Posterior vena cava (tissue), 2 donors: ENCODE data around the gene KCNJ9. TPM values are rescaled to one million over a fixed set of nuclear protein-coding genes. Genes with fewer than 3 reads are reported as not detected.

ENCODE experiments used
- DNase-seq: peaks from one replicate; pipeline ENCODE4 v3.0.0-alpha.2; 2020; ENCODE audit warnings: low spot score
- intact Hi-C, 2 donors: fragments of 100-400 bp; cut with DNase I; formaldehyde crosslinking; loops; one replicate each; pipeline versions ENCODE4 v1.14.1 to v1.14.2; 2022 to 2023
- total RNA-seq, 2 donors: library from RNA; stranded (reverse); fragmentation: NEBNext Ultra II Directional; extraction: Animal tissue kit (Norgen Biotek cat#: 25700); gene quantifications; one replicate each; pipeline ENCODE4 v1.2.1, GENCODE V29; 2021
- donor health status: DM: yes; HTN: yes; CAD: no.
- donor health status: DM: yes; HTN: yes; CAD: no.

KCNJ9 gene
- total RNA-seq, 2 donors from 2014 or later, result not detected

DNA sequence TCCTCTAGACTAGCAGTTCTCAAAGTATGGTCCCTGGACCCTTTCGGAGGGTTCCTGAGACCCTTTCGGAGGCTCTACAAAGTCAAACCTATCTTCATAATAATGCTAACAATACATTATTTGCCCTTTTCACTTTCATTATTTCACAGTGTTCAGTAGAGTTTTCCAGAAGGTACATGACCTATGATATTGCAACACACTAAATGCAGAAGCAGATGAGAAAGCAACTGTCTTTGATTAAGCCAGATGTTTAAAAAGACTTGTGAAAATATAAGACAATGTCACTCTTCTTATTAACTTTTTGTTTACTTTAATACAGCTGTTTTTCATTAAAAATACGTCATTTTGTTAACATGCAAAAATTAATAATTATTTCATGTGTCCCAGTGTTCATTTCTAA, 17.2 kb upstream of the KCNJ9 start:
- intact Hi-C loops, result no loop called here
- DNase-seq, result no peak

- no peak for DNase-seq
- intact Hi-C loops, result loop anchor here in 1 of 2 donors (5.0 kb wide), 1 partner anchor 1567 kb away; no protein-coding TSS in a partner anchor
Measured at GRCh38 chr1:160064746-160065145, 16.6 kb upstream of the KCNJ9 start.

DNA sequence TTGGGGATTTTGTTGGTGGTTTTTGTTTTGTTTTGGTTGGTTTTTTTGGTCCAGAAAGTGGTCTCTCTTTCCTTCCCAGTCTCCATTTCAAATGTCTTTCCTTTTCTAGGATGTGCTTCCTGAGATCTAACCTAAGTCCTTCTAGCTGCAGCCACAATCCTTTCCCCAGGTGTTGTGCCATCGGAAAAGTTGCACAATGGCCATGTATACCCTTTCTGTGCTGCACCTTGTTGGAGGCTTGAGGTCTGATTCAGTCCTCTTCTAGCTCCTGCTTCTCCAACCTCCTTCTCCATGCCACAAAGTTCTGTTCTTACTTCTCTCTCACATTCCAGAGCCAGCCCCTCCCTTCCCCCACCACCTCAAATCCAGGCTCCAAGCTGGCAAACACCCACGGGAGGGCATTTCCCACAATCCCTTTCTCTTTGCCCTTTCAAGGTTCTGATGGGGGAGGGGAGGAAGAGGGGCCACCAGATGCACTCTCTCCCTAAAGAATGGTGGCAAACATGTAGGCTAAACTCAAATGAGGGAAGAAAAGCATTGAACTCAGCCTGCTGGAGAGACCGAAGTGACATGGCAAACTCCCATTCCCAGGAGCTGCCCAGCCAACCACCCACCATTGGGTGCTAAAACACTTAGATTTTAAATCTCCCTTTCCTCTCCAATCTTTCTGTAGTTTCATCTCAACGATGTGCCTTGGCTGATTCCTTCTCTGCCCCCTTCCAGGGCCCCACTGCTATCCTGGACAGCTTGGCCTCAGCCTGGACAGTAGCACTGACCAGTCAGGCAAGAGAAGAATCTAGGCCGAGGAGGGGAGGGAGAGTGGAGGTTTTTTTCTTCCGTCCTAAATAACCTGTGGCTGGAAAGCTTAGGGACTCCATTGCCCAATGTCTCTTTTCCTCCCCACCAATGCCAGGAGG, 14.3 kb upstream of the KCNJ9 start:
- intact Hi-C loops, result loop anchor here in 1 of 2 donors (5.0 kb wide), 1 partner anchor 1570 kb away; no protein-coding TSS in a partner anchor
- no peak for DNase-seq

DNA sequence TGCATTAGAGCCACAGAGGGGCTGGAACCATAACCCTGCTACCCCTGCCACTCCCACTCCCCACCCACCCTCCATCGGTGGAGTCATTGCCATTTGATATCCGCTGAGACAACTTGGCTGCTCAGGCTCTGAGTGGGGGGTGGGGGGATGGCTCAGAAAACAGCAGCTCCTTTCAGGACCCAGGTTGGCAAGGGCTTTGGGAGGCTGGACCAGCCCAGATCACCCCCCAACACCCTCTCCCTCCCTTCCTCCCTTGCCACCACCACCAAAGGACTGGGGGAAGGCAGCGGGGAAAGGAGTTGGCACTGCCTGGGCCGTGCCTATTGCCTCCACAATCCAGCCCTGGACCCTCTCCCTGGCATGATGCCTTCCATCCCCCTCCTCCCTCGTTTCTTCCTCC, 13.1 kb upstream of the KCNJ9 start:
- intact Hi-C loops, result loop anchor here in 1 of 2 donors (5.0 kb wide), 1 partner anchor 1571 kb away; no protein-coding TSS in a partner anchor
- DNase-seq, result no peak

DNA sequence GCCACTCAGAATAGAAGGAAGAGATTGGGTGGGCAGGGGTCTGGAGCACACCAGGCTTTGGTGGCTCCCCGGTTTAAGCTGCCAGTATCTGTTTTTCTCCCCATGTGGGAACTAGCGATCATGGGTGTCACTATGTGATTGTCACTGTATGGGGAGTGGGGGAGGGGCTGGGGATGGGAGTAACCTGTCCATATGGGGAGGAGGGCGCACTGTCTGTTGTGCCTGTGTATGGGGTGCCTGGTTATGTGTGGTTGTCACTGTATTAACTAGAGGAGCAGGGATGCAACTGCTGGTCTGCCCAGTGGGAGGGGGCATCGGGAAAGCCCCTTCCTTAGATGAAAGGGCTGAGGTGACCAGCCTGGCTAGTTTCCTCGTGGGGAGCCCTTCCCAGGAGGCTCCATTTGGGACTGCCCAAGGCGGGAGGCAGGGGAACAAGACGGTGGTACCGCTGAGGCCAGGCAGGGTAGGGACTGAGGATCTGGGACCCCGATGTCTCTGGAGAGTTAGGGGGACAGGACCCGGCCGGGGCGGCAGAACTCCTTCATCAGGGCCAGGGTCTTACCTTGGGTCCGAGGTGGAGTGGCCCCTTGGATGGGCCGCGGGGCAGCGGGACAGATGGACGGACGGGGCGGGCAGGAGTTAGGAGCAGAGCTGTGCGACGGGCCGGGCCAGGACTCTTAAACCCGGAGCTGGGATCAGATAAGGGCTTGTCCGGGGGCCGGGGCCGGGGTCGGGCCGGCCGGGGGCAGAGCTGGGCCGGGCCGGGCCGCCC, 11.7 kb upstream of the KCNJ9 start, which contains the start of gene KCNJ10:
TSS of gene KCNJ10 (minus strand) at position 701 of the 772 bp plus-strand sequence. CDS start 27,628 bp downstream, outside the sequence.
- intact Hi-C loops, result loop anchor here in 1 of 2 donors (5.0 kb wide), 1 partner anchor 1572 kb away; no protein-coding TSS in a partner anchor
- no peak for DNase-seq

DNA sequence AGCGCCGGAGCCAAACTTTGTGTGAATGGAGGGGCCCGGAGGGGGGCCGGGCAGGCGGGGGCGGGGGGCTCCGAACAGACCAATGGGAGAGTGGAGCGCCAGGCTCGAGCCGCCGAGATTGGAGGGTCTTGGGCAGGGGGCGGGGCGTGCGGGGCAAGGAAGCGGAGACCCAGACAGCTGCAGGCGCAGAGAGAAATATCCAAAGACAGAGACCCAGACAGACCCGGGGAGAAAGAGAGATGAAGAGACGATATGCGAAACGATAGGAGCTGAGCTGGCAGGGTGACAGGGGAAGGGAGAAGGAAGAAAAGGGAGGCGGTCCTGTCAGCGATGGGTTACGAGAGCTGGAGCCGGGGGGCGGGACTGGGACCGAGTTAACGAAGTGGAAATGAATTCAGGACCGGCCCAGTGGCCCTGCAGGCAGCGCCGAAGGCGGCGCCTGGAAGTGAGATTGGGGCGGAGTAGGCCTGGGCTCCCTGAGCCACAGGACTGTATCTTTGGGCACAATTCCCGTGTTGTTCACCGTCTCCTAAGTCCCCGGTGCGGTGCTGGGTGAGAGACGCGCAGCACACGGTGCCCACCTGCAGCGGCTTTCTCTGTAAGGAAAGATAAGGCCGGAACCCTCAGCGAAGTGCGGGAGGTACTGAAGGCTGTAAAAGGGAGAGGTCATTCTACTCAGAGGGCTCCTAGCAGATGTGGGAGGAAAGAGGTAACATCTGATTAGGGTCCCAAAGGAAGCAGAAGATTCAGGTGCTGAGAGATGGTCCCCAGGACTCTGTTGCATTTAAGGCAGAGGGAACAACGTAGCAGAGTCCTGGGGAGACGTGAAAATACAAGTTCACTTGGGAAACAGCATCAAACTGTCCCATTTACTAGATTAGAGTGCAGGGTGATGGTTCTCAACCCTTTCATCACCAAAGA, 10.8 kb upstream of the KCNJ9 start:
- intact Hi-C loops, result no loop called here
- peak; percentile 91 for DNase-seq

- intact Hi-C loops, result no loop called here
- DNase-seq, result no peak
Measured at GRCh38 chr1:160071289-160071688, 10.0 kb upstream of the KCNJ9 start.

DNA sequence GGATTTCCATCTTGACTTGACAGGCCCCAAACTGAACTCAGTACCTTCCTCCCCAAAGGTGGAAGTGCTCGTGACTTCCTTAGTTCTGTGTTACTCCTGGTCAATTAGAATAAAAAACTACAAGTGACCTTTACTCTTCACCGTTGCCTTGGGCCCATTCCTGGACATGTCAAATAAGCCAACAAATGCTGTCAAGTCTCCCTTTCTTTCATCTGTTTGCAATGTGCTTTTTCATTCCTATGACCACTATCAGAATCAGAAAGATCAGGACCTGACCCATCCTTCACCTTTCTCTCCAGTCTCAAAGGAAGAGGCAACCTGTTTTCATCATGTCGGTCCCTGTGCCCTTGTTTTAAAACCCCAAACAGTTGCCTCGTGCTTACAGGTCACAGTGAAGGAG, 6.5 kb upstream of the KCNJ9 start:
- DNase-seq, result no peak
- intact Hi-C loops, result no loop called here

DNA sequence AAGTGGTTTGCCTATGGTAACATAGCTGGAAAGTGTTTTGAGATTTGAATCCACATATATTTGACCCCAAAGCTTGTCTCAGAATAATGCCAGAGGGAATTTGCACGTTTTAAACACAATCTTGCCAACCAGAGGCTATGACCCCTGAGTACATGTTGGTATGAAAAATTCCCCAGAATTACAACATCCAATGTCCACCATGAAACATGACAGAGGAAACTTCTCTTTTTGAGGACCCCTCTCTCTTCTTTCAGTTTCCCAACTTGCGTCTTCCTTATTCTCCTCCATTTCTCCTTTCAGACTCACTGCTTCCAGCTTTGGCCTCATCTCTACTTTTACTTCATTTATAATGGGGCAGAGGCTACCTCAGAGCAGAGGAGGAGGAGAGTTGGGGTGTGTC, 5.5 kb upstream of the KCNJ9 start:
- intact Hi-C loops, result no loop called here

DNA sequence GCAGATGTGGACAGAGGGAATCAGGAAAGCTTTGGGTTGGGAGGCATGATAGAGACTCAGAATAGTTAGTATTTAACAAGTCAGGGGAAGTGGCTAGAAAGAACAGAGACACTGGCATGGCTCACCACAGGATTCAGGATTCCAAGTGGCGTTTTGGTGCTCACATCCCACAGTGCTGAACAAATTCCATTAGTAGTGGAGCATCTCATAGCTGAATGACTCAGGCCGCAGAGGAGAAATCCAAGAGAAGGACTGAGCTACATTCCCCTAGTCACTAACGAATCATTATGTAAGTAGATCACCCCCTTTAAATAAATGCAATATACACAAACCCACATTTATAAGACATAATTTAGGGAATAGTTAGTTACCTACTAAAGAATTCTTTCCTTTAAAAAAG, 5.0 kb upstream of the KCNJ9 start:
- DNase-seq, result no peak
- intact Hi-C loops, result no loop called here

More for the DNA sequence above, 5.5 kb upstream of the KCNJ9 start:
- no peak for DNase-seq

DNA sequence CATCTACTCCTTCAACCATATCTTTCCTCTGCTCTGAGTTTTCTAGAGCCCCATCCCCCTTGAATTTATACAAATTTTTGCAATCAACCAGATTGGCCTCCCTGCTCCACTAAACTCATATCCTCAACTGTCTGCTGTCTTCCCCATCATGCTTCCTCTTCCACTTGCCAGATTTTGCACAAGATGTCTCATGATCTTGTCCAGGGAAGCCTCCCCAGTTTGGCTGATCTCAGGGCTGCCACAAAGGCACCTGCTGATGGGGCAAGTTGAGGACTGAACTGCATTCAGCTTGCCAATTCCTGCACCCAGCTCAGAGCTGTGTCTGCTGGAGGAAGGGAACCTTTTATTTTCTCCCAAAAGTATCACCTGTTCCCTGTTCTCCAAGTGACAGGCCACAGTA, 3.9 kb upstream of the KCNJ9 start:
- intact Hi-C loops, result no loop called here
- DNase-seq, result no peak

DNA sequence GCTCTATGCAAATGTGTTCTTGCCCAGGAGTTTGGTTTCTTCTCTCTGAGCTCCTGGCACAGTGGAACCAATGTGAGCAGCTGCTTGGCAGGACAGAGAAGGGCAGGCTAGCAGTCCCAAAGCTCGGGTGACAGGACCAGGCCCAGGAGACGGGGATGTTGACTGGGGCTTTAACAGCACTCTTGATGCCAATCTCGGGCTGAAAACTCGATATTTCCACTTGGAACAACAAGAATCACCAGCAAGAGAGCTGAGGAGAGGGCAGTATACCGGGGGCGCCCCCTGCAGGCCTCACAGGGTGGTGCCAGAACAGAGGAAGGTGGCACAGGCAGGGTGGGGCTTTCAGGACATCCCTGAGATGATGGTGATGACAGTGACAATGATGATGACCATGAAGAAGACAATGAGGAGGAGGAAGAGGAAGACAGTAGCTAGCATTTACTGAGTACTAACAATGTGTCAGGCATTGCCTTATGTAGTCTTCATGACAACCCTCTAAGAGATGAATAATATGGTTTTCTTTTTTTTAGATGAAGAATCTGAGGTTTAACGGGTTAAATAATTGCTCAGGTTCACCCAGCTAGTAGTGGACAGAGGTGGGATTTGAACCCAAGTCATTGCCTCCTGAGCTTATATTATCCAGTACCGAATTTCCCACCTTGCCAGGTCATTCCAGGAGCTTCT, 2.7 kb upstream of the KCNJ9 start:
- DNase-seq, result no peak
- intact Hi-C loops, result no loop called here

GRCh38 chr1:160079448-160079847, 1.9 kb upstream of the KCNJ9 start:
- intact Hi-C loops, result no loop called here

GRCh38 chr1:160080381-160081100, 797 bp upstream of the KCNJ9 start:
- no peak for DNase-seq
- intact Hi-C loops, result no loop called here

More at GRCh38 chr1:160079448-160079847, 1.9 kb upstream of the KCNJ9 start:
- DNase-seq, result no peak

DNA sequence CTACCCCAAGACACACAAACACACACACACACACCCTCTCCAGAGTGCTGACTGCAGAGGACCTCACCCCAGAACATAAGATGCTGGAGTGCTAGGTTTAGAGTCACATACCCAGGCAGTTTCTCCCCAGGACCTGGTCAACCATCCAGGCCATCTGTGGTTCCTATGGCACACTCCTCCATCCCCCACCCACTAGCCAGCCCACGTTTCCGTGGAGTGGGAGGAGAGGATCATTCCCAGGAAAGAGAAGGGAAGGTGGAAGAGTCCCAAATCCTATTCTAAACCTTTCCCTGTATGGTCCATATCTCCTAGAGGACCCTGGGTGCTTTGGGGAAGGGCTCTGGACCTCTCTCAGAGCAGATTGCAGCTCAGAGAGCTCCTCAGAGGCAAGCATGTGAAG, 1.1 kb downstream of the KCNJ9 start:
- intact Hi-C loops, result no loop called here
- DNase-seq, result no peak

- DNase-seq, result no peak
- intact Hi-C loops, result no loop called here
Measured at GRCh38 chr1:160082926-160083325, 1.6 kb downstream of the KCNJ9 start.

DNA sequence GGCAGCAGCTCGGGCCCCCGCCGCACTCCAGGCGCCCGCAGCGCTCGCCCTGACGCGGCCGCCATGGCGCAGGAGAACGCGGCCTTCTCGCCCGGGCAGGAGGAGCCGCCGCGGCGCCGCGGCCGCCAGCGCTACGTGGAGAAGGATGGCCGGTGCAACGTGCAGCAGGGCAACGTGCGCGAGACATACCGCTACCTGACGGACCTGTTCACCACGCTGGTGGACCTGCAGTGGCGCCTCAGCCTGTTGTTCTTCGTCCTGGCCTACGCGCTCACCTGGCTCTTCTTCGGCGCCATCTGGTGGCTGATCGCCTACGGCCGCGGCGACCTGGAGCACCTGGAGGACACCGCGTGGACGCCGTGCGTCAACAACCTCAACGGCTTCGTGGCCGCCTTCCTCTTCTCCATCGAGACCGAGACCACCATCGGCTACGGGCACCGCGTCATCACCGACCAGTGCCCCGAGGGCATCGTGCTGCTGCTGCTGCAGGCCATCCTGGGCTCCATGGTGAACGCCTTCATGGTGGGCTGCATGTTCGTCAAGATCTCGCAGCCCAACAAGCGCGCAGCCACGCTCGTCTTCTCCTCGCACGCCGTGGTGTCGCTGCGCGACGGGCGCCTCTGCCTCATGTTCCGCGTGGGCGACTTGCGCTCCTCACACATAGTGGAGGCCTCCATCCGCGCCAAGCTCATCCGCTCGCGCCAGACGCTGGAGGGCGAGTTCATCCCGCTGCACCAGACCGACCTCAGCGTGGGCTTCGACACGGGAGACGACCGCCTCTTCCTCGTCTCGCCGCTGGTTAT, 2.8 kb downstream of the KCNJ9 start:
- no peak for DNase-seq
- intact Hi-C loops, result no loop called here
